K562 (cell line): Measurements from ENCODE around the gene TEX9. TPM values are rescaled to one million over a fixed set of nuclear protein-coding genes. Genes with fewer than 3 reads are reported as not detected.

Experiments
- ATF1 ChIP-seq, 2 experiments: fragments of 450-650 bp in 1 of 2; IDR thresholded peaks; 2 replicates each; pipeline ENCODE4 v1.6.1; 2016; ENCODE audit warnings: missing compliant biosample characterization in 1 of 2, missing genetic modification characterization in 1 of 2
- ATF7 ChIP-seq: fragments of 450-650 bp; IDR thresholded peaks from 2 replicates; pipeline ENCODE4 v1.7.1; 2014; ENCODE audit warnings: mild to moderate bottlenecking, moderate library complexity
- CCNT2 ChIP-seq: IDR thresholded peaks from 2 replicates; pipeline ENCODE4 v1.6.1; 2011; ENCODE audit warnings: borderline replicate concordance, low read depth, mild to moderate bottlenecking, moderate library complexity, mixed read lengths, low read length; ENCODE audit not compliant: insufficient read length; ENCODE audit errors: extremely low read depth
- CHD2 ChIP-seq: IDR thresholded peaks from 2 replicates; pipeline ENCODE4 v1.6.1; 2011; ENCODE audit warnings: low read depth, low read length
- CTBP1 ChIP-seq: fragments of 450-650 bp; IDR thresholded peaks from 2 replicates; pipeline ENCODE4 v1.6.1; 2016; ENCODE audit warnings: borderline replicate concordance
- HMG20A ChIP-seq: fragments of 450-650 bp; formaldehyde crosslinking; conservative IDR thresholded peaks from 2 replicates; pipeline ENCODE4 v1.4.0; 2020; ENCODE audit warnings: mild to moderate bottlenecking, mixed read lengths
- KLF6 ChIP-seq: fragments of 250-450 bp; sonication (Bioruptor Pico); IDR thresholded peaks from 2 replicates; pipeline ENCODE4 v1.4.0; 2020; ENCODE audit warnings: mild to moderate bottlenecking, moderate library complexity, borderline replicate concordance
- MTA2 ChIP-seq: fragments of 450-650 bp; IDR thresholded peaks from 2 replicates; pipeline ENCODE4 v1.6.1; 2016; ENCODE audit warnings: low read depth
- MXI1 ChIP-seq: IDR thresholded peaks from 2 replicates; pipeline ENCODE4 v1.6.1; 2011; ENCODE audit warnings: low read depth, mild to moderate bottlenecking, improper control_type of control experiment, low read length
- PHF8 ChIP-seq: fragments of 200-600 bp; sonication (generic); IDR thresholded peaks from 2 replicates; pipeline ENCODE4 v1.6.1; 2012; ENCODE audit warnings: mixed run types, mild to moderate bottlenecking, inconsistent platforms, low read length, moderate library complexity, borderline replicate concordance
- POLR2G ChIP-seq: fragments of 200-400 bp; formaldehyde crosslinking; IDR thresholded peaks from 2 replicates; pipeline ENCODE4 v1.6.1; 2017; ENCODE audit warnings: low read depth, mild to moderate bottlenecking, antibody characterized with exemption, low read length, moderate library complexity
- RAD21 ChIP-seq, 2 experiments: fragments of 250-450 bp in 1 of 2; fragments of 450-650 bp in 1 of 2; sonication (Bioruptor Pico) in 1 of 2; formaldehyde crosslinking in 1 of 2; IDR thresholded peaks in 1 of 2; conservative IDR thresholded peaks in 1 of 2; 2 replicates each; pipeline versions ENCODE4 v1.4.0 to v1.8.0; 2020 to 2022; ENCODE audit warnings: mild to moderate bottlenecking in 2 of 2, moderate library complexity in 1 of 2
- RFX1 ChIP-seq: fragments of 450-650 bp; IDR thresholded peaks from 2 replicates; pipeline ENCODE4 v1.6.1; 2016; ENCODE audit warnings: mild to moderate bottlenecking, moderate library complexity
- SAFB ChIP-seq: fragments of 200-400 bp; formaldehyde crosslinking; IDR thresholded peaks from 2 replicates; pipeline ENCODE4 v1.6.1; 2017; ENCODE audit warnings: low read depth, low read length, borderline replicate concordance
- TAF1 ChIP-seq: IDR thresholded peaks from 2 replicates; pipeline ENCODE4 v1.6.1; 2011; ENCODE audit warnings: mild to moderate bottlenecking, low read length, moderate library complexity; ENCODE audit not compliant: insufficient read depth, control insufficient read depth, severe bottlenecking; ENCODE audit errors: extremely low read depth
- ZBTB17 ChIP-seq: fragments of 450-650 bp; formaldehyde crosslinking; IDR thresholded peaks from 2 replicates; pipeline ENCODE4 v1.4.0; 2020; ENCODE audit warnings: mild to moderate bottlenecking
- ZBTB7A ChIP-seq: IDR thresholded peaks from 2 replicates; pipeline ENCODE4 v1.6.1; 2011; ENCODE audit warnings: low read depth, mild to moderate bottlenecking, low read length, moderate library complexity, borderline replicate concordance; ENCODE audit not compliant: control insufficient read depth
- ZNF57 ChIP-seq: fragments of 450-650 bp; formaldehyde crosslinking; IDR thresholded peaks from 2 replicates; pipeline ENCODE4 v1.4.0; 2020; ENCODE audit warnings: mild to moderate bottlenecking, moderate library complexity
- ZNF764 ChIP-seq: fragments of 250-450 bp; sonication (Bioruptor Pico); IDR thresholded peaks from 2 replicates; pipeline ENCODE4 v1.4.0; 2020; ENCODE audit warnings: low read depth, mild to moderate bottlenecking, moderate library complexity
- polyA plus RNA-seq, 8 experiments: library from polyadenylated mRNA; depleted of rRNA in 4 of 8; stranded (reverse) in 5 of 8; unstranded in 3 of 8; fragments of >200 nt; fragmentation: Nextera tagmentation in 2 of 8; fragmentation: Illumina TruSeq in 1 of 8; extraction: Ambion mirVana in 2 of 8; extraction: Trizol in 1 of 8; gene quantifications; 2 replicates each; pipeline versions ENCODE4 v1.2.1 to v1.2.3, GENCODE V29; 2011 to 2014; ENCODE audit warnings: inconsistent platforms in 1 of 8, missing spikeins in 1 of 8
- total RNA-seq, 7 experiments: library from RNA; depleted of rRNA in 6 of 7; stranded (reverse); fragments of >200 nt in 6 of 7; fragmentation: Illumina TruSeq in 2 of 7; extraction: Trizol in 2 of 7; gene quantifications; 2 replicates each; pipeline versions ENCODE4 v1.2.1 to v1.2.3, GENCODE V29; 2011 to 2021; ENCODE audit warnings: low replicate concordance in 1 of 7
- TF ChIP-seq, protein P1 (sequence below), 3 experiments: IDR thresholded peaks in 2 of 3; conservative IDR thresholded peaks in 1 of 3; 2 replicates each; pipeline ENCODE4 v1.5.1; 2011 to 2012; ENCODE audit warnings: low read length in 3 of 3, mild to moderate bottlenecking in 3 of 3, control low read depth in 2 of 3, improper control_type of control experiment in 1 of 3, inconsistent platforms in 1 of 3, low read depth in 1 of 3, mixed read lengths in 1 of 3, moderate library complexity in 1 of 3; ENCODE audit not compliant: insufficient read depth in 2 of 3
- TF ChIP-seq, protein P2 (sequence below): fragments of 200-800 bp; sonication (Bioruptor generic); IDR thresholded peaks from 2 replicates; pipeline ENCODE4 v1.6.1; 2017; ENCODE audit warnings: missing genetic modification characterization, missing compliant biosample characterization
- TF ChIP-seq, protein P3 (sequence below): fragments of 150-350 bp; conservative IDR thresholded peaks from 2 replicates; pipeline ENCODE4 v1.6.1; 2014; ENCODE audit warnings: low read length

TEX9 gene
- total and polyA plus RNA-seq, 9 of the 15 experiments (the other 6 are each of a cell fraction or from before 2014, with no cell fraction given): 0.93 to 3.6 (median 2.4) TPM

DNA sequence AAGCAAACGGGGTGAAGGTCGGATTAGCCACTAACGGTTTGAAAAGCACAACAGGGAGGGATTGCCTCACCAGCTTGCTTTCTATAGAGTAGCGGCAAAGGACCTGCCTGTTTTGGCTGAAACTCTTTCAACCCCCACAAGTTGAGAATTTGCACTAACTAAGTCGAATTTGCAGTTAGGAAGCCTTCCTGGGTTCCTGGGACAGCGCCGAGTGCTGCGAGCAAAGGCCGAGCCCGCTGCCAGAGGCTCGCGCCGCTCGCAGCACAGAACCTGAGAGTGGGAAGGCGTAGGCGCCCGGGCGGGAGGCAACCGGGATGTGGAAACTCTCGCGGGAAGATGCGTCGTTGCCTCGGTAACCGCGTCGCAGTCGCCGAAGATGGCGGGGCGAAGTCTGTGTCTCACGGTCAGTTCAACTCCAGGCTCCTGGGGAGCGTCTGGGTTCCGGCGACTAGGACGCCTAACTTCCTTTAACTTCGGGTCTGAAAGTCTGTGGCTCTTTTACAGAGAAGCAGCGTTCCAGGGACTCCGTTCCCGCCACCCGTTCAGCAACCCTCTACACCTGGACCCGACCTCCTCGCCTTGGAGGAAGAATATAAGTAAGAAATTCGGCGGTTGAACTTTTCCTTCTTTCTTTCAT, at the start of gene TEX9 (continued):
- TF ChIP-seq RAD21 (CRISPR knock-in tag; conservative IDR thresholded peaks at IDR 0.05 in 1 of 2, IDR thresholded peaks at IDR 0.05 in 1 of 2) (0 out of 4 replicates have a peak, but pooled peaks of 1 of the 2 experiments have one; percentile 15), TAF1 (peak; percentile 36), ZBTB17 (CRISPR knock-in tag) (0 out of 2 replicates have a peak, but pooled peaks have one; percentile 43), ZNF764 (CRISPR knock-in tag) (no peak), POLR2G (peak; percentile 88), RFX1 (peak; percentile 94), HMG20A (CRISPR knock-in tag) (no peak), MXI1 (peak; percentile 56), PHF8 (peak; percentile 62), SAFB (no peak), CHD2 (peak; percentile 95), CCNT2 (peak; percentile 17), ZBTB7A (no peak), ZNF57 (CRISPR knock-in tag) (no peak), CTBP1 (peak; percentile 69; the same call in 1 of the 2 replicates), ATF7 (peak; percentile 39; the same call in 1 of the 2 replicates), KLF6 (CRISPR knock-in tag) (no peak), MTA2 (no peak), ATF1 (CRISPR knock-in tag; IDR thresholded peaks at IDR 0.05) (no peak), ATF1 (tag; IDR thresholded peaks at IDR 0.05) (peak; percentile 47)
- TF ChIP-seq, protein P1, sequence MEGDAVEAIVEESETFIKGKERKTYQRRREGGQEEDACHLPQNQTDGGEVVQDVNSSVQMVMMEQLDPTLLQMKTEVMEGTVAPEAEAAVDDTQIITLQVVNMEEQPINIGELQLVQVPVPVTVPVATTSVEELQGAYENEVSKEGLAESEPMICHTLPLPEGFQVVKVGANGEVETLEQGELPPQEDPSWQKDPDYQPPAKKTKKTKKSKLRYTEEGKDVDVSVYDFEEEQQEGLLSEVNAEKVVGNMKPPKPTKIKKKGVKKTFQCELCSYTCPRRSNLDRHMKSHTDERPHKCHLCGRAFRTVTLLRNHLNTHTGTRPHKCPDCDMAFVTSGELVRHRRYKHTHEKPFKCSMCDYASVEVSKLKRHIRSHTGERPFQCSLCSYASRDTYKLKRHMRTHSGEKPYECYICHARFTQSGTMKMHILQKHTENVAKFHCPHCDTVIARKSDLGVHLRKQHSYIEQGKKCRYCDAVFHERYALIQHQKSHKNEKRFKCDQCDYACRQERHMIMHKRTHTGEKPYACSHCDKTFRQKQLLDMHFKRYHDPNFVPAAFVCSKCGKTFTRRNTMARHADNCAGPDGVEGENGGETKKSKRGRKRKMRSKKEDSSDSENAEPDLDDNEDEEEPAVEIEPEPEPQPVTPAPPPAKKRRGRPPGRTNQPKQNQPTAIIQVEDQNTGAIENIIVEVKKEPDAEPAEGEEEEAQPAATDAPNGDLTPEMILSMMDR (IDR thresholded peaks at IDR 0.05 in 2 of 3, conservative IDR thresholded peaks at IDR 0.05 in 1 of 3; ENCODE audit: insufficient read depth in 2 of 3, low read depth in 1 of 3, low read length in 3 of 3): 0 out of 6 replicates have a peak, but pooled peaks of 1 of the 3 experiments have one; percentile 3
- TF ChIP-seq, protein P2, sequence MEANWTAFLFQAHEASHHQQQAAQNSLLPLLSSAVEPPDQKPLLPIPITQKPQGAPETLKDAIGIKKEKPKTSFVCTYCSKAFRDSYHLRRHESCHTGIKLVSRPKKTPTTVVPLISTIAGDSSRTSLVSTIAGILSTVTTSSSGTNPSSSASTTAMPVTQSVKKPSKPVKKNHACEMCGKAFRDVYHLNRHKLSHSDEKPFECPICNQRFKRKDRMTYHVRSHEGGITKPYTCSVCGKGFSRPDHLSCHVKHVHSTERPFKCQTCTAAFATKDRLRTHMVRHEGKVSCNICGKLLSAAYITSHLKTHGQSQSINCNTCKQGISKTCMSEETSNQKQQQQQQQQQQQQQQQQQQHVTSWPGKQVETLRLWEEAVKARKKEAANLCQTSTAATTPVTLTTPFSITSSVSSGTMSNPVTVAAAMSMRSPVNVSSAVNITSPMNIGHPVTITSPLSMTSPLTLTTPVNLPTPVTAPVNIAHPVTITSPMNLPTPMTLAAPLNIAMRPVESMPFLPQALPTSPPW (CRISPR knock-in tag): peak; percentile 38; the same call in 1 of the 2 replicates
- TF ChIP-seq, protein P3, sequence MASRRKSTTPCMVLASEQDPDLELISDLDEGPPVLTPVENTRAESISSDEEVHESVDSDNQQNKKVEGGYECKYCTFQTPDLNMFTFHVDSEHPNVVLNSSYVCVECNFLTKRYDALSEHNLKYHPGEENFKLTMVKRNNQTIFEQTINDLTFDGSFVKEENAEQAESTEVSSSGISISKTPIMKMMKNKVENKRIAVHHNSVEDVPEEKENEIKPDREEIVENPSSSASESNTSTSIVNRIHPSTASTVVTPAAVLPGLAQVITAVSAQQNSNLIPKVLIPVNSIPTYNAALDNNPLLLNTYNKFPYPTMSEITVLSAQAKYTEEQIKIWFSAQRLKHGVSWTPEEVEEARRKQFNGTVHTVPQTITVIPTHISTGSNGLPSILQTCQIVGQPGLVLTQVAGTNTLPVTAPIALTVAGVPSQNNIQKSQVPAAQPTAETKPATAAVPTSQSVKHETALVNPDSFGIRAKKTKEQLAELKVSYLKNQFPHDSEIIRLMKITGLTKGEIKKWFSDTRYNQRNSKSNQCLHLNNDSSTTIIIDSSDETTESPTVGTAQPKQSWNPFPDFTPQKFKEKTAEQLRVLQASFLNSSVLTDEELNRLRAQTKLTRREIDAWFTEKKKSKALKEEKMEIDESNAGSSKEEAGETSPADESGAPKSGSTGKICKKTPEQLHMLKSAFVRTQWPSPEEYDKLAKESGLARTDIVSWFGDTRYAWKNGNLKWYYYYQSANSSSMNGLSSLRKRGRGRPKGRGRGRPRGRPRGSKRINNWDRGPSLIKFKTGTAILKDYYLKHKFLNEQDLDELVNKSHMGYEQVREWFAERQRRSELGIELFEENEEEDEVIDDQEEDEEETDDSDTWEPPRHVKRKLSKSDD: peak; percentile 70; the same call in 1 of the 2 replicates
